HG02885 (cell line): ENCODE results near the gene APOA1.

Experiments used
- ATAC-seq: cut with Tn5 transposase; IDR thresholded peaks from one replicate; pipeline ENCODE4 v1.9.1; 2021; ENCODE audit warnings: mild to moderate bottlenecking; ENCODE audit not compliant: unreplicated experiment, poor library complexity

Gene APOA1

DNA sequence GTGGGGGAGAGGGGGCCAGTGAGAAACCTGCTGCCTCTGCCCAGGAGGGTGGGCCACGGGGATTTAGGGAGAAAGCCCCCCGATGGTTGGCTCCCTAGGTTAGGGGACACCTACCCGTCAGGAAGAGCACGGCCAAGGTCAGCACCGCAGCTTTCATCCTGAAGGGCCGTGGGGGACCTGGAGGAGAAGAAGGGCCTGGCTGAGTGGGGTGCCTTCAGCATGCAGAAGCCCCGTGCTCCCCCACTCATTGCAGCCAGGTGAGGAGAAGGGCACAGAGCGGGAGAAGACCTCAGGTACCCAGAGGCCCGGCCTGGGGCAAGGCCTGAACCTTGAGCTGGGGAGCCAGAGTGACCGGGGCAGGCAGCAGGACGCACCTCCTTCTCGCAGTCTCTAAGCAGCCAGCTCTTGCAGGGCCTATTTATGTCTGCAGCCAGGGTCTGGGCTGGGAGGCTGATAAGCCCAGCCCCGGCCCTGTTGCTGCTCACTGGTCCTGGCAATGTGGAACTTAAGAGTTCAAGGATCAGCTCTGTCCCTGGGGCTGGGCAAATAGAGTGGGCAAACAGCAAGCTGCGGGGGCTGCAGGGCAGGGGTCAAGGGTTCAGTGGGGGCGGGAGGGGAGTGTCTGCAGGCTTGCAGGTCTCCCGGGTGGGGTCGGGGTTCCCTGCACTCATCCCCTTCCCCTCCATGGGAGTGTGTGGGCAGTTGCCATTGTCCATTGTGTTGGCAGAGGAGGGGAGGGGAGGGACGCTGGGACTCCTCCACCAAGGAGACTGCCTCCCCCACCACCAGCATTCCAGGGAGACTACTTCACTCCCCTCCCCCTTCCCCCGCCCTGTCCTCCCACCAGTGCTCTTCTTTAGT lies at the start of gene APOA1:
Gene APOA1, minus strand, starts transcription at position 392 of the 861 bp plus-strand sequence. Its CDS starts 235 bp downstream, at position 157.
- ATAC-seq, result no peak

DNA sequence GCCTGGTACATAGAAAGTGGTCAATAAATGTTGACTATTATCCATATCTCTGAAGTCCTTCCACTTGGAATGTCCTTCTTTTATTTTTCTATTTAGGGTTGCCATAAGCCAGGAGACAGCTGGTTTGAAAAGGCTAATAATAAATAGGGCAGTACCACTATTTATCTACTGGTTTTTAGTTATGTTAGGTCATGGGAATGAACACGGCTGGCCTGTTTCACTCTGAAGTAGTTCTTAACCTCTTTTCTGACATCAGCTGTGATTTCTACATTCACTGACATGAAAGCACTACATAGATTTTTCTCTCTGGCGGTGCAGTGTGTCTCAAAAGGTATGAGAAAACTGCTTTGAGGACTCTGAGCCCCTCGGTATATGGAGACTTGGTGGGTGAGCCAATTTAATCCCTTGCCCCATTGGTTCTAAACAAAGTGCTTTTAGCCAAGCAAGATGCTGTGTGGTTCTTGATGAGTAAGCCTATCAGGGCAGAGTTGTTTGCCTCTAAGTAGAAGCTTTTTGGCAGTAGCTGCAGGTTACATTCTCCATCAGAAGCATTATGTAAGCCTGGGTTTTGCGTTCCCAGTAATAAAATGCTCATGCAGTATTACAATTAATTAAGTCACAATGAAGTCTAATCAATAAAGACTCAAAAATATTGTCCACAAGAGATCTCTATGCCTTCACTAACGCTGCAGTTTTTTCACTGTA lies 48.7 kb upstream of the APOA1 start:
- no peak for ATAC-seq

DNA sequence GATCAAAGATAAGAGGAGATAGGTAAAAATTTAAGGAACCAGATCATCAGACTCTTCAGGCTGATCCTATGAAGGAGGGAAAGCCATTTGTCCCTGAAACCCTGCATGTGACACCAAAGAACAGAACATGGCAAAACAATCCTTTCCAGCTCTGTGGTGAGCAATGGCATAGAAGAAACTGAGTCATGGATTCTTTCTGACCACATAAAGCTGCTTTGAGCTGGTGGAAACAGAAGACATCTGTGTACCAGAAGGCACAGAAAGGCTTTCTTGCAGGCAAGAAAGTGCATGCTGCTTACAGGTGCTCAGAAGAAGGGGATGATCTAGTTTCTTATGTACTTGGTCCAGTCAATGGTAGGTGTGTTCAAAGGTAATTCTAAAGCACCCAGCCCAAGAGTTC lies 45.0 kb upstream of the APOA1 start:
- ATAC-seq, result no peak

DNA sequence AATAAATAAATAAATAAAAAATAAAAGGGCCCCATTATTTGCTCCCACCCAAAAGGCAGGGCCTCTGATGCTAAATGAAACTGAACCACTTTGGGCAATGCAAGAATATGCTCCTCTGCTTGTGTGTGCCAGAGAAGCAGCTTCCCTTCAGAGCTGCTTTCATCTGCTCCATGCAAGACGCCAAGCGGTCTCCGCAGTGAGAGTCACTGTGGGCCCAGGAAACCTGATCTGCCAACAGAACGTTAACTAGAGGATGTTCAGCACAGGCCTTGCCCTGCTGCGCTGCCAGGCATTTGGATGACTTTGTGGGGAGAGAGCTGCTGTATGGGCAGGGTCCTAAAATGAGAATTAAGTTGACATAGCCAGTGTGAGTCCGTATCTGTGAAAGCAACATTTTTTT lies 43.7 kb upstream of the APOA1 start:
- no peak for ATAC-seq

DNA sequence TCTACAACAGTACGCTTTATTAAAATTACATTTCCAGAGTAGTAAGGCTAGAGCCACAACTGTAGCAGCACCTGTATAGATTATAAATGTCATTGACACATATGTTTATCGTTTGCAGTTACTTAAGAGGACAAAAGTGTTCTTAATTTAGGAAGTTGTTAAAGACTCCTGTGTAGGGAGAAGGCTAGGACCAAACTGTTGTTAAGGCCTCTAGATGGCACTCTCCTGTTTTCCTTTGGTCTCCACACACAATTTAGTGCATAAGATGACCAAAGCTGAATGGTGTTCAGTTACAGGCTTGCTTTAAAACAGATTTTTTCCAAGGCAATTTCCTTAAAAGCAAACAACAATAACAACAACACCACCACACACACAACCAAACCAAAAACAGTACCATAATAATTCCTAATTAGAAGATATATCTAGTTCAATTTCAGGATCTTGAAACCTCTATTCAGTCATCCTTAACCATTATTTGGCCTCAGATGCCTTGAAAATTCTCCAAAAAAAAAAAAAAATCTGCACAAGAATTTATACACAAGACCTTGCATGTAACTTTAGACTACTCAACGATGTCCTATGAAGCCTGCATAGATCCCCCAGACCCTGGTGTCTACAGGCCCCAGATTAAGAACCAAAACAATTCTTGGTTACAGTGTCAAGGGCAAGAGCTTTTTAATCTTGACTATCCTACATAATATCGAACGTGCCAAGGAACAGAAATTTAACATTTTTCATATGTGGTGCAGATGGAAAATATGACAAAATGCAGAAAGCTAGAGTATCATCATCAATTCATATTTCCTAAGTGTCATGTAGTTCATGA lies 42.6 kb upstream of the APOA1 start:
- ATAC-seq, result no peak

GRCh38 chr11:116876656-116877055 lies 39.2 kb upstream of the APOA1 start:
- no peak for ATAC-seq

DNA sequence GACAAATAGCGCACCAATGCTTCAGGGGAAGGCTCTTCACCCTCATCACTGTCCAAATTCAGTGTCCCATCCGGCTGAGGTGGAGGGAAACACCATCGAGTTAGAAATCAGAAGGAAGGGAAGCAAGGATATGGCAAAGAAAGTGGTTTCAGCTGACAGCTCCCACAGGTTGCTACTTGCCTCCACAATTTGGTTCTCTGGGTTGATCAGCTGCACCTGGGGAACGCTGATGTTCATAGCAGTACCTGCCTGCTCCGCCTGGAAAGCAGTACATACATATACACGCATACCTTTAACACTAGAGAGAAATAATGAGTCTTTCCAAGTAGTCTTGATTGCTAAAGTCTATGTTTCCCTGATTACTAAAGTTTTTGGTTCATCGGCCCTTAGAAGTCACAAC lies 37.8 kb upstream of the APOA1 start:
- ATAC-seq, result no peak

GRCh38 chr11:116874251-116874650 lies 36.8 kb upstream of the APOA1 start:
- ATAC-seq, result no peak

GRCh38 chr11:116873381-116873780 lies 36.0 kb upstream of the APOA1 start:
- no peak for ATAC-seq

GRCh38 chr11:116871248-116871647 lies 33.8 kb upstream of the APOA1 start:
- ATAC-seq, result no peak

GRCh38 chr11:116870054-116870453 lies 32.6 kb upstream of the APOA1 start:
- ATAC-seq, result no peak

- ATAC-seq, result no peak
Observed at GRCh38 chr11:116869610-116870009, 32.2 kb upstream of the APOA1 start.

DNA sequence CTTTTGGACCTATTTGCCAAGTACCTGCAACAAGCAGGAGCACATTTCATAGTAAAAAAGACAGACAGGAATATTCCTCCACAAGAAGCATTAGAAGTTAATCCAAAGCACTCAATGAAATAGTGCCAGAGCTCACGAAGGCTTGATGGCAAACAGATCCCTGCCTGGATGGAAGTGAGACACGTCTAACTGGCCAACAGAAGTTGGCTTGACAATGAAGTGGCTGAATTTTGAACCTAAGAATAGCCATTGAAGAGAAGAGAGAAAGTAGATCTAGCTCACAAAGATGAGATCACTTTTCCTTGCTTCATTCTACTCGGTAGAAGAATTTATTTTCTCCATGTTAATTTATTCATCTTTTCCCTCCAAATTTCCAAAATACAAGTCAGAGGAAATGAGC lies 30.6 kb upstream of the APOA1 start:
- ATAC-seq, result no peak

DNA sequence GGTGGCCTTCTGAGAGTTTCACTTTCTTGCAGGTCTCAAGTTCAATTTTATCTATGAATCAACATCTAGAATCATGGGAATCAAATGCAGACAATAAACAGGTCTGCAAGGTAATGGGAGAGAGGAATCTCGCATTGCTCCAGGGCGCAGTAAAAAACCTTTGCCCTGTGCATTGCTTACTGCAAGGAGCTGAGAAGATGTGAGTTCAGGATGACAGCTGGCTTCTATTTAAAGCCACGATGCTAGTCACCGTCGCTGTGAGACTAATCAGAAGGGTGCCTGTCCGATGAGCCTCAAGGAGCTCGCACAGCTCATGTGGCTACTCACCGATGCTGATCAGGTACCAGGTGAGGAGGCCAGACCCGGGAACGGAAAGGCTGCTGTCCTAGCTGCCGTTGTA lies 30.2 kb upstream of the APOA1 start:
- ATAC-seq, result no peak

- ATAC-seq, result no peak
Observed at GRCh38 chr11:116866804-116867455, 29.5 kb upstream of the APOA1 start.

DNA sequence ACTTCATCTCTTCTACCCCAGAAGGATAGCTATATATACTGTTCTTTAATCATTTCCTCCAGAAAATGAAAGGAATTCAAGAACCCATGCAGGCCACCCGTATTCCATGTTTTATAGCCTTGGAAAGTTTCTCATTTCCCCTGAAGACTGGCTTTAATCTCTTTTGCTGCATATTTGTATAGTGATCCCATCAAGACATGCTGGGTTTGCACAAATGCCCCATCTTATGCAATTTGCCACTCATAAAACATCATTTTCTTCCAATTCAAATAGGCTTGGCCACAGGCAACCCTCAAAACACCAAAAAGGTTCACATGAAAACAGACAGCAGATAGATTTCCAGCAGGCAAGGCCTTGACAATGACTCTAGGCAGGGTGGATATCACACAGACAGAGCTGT lies 28.3 kb upstream of the APOA1 start:
- no peak for ATAC-seq

DNA sequence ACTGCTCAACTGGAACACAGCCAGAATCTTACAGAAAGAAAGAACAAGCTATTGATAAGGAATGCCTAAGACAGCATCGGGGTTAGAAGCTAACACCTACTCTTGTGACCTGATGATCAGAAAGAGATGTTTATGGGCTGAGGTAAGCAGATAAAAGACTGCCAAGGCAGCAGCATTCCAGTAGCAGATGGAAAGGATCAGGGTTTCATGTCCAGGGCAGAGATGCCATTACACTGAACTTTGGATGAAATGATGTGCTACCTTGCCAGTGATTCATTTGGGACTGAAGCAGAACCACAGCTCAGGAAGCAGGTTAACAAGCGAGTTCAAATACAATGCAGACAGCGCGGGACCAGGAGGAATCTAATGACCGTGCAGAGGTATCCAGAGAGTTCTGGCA lies 27.1 kb upstream of the APOA1 start:
- no peak for ATAC-seq

GRCh38 chr11:116862951-116863350 lies 25.5 kb upstream of the APOA1 start:
- ATAC-seq, result no peak

DNA sequence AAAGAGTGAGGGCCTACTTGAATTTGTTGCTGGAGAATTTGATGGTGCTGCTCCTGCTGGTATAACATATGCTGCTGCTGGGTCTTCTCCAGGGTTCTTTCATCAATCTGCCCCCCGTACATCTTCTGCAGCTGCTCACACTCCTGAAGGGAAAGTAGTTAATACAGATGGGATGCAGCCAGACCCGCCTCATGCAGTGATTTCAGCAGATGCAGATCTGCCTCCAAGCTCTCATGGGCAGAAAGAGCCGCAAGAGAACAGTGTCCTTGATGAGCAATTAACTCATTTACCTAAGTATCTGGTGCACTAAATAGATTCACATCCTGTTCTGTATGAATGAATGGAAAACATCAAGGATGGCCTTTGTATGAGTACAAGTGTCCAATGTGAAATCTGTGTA lies 24.8 kb upstream of the APOA1 start:
- no peak for ATAC-seq

GRCh38 chr11:116861539-116861938 lies 24.1 kb upstream of the APOA1 start:
- ATAC-seq, result no peak
